ENCODE data around the gene PRKCI.
A peak's percentile ranks its signal among the peaks of the same experiment; 100 is the strongest.
"Not testable (repeated sequence)": the region's sequence is repeated elsewhere in the genome, so short reads cannot be mapped to it uniquely, and the experiment has no call there.

PRKCI gene

GRCh38 chr3:170222647-170223541 is 670 bp downstream of the PRKCI start:
- DNase-seq (ENCODE audit: low spot score), result peak; percentile 29

- no peak for DNase-seq (ENCODE audit: low spot score)
Measured at GRCh38 chr3:170225166-170225565, 2.9 kb downstream of the PRKCI start.

GRCh38 chr3:170226426-170226960 is 4.3 kb downstream of the PRKCI start:
- no peak for DNase-seq (ENCODE audit: low spot score)

- DNase-seq (ENCODE audit: low spot score), result no peak
Measured at GRCh38 chr3:170228093-170228766, 6.0 kb downstream of the PRKCI start.

GRCh38 chr3:170232266-170232665 is 10.0 kb downstream of the PRKCI start:
- DNase-seq (ENCODE audit: low spot score), result no peak

GRCh38 chr3:170233530-170233929 is 11.3 kb downstream of the PRKCI start:
- no peak for DNase-seq (ENCODE audit: low spot score)

- no peak for DNase-seq (ENCODE audit: low spot score)
Measured at GRCh38 chr3:170240142-170240541, 17.9 kb downstream of the PRKCI start.

GRCh38 chr3:170240671-170241070 is 18.4 kb downstream of the PRKCI start:
- DNase-seq (ENCODE audit: low spot score), result no peak

- no peak for DNase-seq (ENCODE audit: low spot score)
Measured at GRCh38 chr3:170244576-170244975, 22.4 kb downstream of the PRKCI start.

GRCh38 chr3:170247875-170248274 is 25.7 kb downstream of the PRKCI start:
- no peak for DNase-seq (ENCODE audit: low spot score)

- no peak for DNase-seq (ENCODE audit: low spot score)
Measured at GRCh38 chr3:170256597-170256996, 34.4 kb downstream of the PRKCI start.

- no peak for DNase-seq (ENCODE audit: low spot score)
Measured at GRCh38 chr3:170257145-170257544, 34.9 kb downstream of the PRKCI start.

- DNase-seq (ENCODE audit: low spot score), result no peak
Measured at GRCh38 chr3:170258105-170258487, 35.9 kb downstream of the PRKCI start.

GRCh38 chr3:170259907-170260306 is 37.7 kb downstream of the PRKCI start:
- no peak for DNase-seq (ENCODE audit: low spot score)

- DNase-seq (ENCODE audit: low spot score), result no peak
Measured at GRCh38 chr3:170267793-170268192, 45.6 kb downstream of the PRKCI start.

- not testable (repeated sequence) for DNase-seq (ENCODE audit: low spot score)
Measured at GRCh38 chr3:170269673-170270254, 47.5 kb downstream of the PRKCI start.

- no peak for DNase-seq (ENCODE audit: low spot score)
Measured at GRCh38 chr3:170270282-170270881, 48.2 kb downstream of the PRKCI start.

GRCh38 chr3:170274641-170275040 is 52.4 kb downstream of the PRKCI start:
- DNase-seq (ENCODE audit: low spot score), result no peak

- no peak for DNase-seq (ENCODE audit: low spot score)
Measured at GRCh38 chr3:170275832-170276231, 53.6 kb downstream of the PRKCI start.

GRCh38 chr3:170277311-170277710 is 55.1 kb downstream of the PRKCI start:
- not testable (repeated sequence) for DNase-seq (ENCODE audit: low spot score)

- DNase-seq (ENCODE audit: low spot score), result no peak
Measured at GRCh38 chr3:170277833-170278580, 55.8 kb downstream of the PRKCI start.

GRCh38 chr3:170278627-170279026 is 56.4 kb downstream of the PRKCI start:
- no peak for DNase-seq (ENCODE audit: low spot score)
